WTC11 (cell line): ENCODE results near the gene FAM161A.

Source experiments
- CBFB ChIP-seq: sonication (generic); formaldehyde crosslinking; IDR thresholded peaks from 2 replicates; pipeline ENCODE4 v1.8.1; 2022; ENCODE audit warnings: mild to moderate bottlenecking, low read depth, missing genetic modification reagents
- CREM ChIP-seq: sonication (generic); formaldehyde crosslinking; IDR thresholded peaks from 2 replicates; pipeline ENCODE4 v1.8.1; 2022; ENCODE audit warnings: mild to moderate bottlenecking, missing genetic modification reagents, moderate library complexity
- CTCF ChIP-seq: fragments of 200-600 bp; IDR thresholded peaks from 2 replicates; pipeline ENCODE4 v1.8.0; 2022; ENCODE audit warnings: antibody characterized with exemption
- GTF2I ChIP-seq: fragments of 250-450 bp; sonication (Bioruptor Pico); conservative IDR thresholded peaks from 2 replicates; pipeline ENCODE4 v1.4.0; 2021; ENCODE audit warnings: mild to moderate bottlenecking
- KAT7 ChIP-seq: sonication (generic); formaldehyde crosslinking; IDR thresholded peaks from 2 replicates; pipeline ENCODE4 v1.8.1; 2023; ENCODE audit warnings: missing genetic modification reagents, mild to moderate bottlenecking, borderline replicate concordance
- NR2C2 ChIP-seq: sonication (generic); formaldehyde crosslinking; IDR thresholded peaks from 2 replicates; pipeline ENCODE4 v1.8.0; 2022; ENCODE audit warnings: mild to moderate bottlenecking, missing genetic modification reagents
- OVOL2 ChIP-seq: fragments of 250-450 bp; sonication (Bioruptor Pico); IDR thresholded peaks from 2 replicates; pipeline ENCODE4 v1.9.0; 2021; ENCODE audit warnings: mild to moderate bottlenecking, borderline replicate concordance
- ZSCAN18 ChIP-seq: fragments of 250-450 bp; sonication (Bioruptor Pico); IDR thresholded peaks from 2 replicates; pipeline ENCODE4 v2.1.2; 2022; ENCODE audit warnings: mild to moderate bottlenecking, moderate library complexity
- TF ChIP-seq, protein P1 (sequence below): sonication (generic); formaldehyde crosslinking; IDR thresholded peaks from 2 replicates; pipeline ENCODE4 v1.8.0; 2022; ENCODE audit warnings: mild to moderate bottlenecking, missing genetic modification reagents
- TF ChIP-seq, protein P2 (sequence below): sonication (generic); formaldehyde crosslinking; conservative IDR thresholded peaks from 2 replicates; pipeline ENCODE4 v1.8.1; 2023; ENCODE audit warnings: mild to moderate bottlenecking, low read depth, missing genetic modification reagents, moderate library complexity
- TF ChIP-seq, protein P3 (sequence below): sonication (generic); formaldehyde crosslinking; IDR thresholded peaks from 2 replicates; pipeline ENCODE4 v1.8.1; 2022; ENCODE audit warnings: mild to moderate bottlenecking, missing genetic modification reagents, moderate library complexity, borderline replicate concordance

GRCh38 chr2:61795408-61795807 is 58.5 kb downstream of the FAM161A start:
- TF ChIP-seq, protein P1, sequence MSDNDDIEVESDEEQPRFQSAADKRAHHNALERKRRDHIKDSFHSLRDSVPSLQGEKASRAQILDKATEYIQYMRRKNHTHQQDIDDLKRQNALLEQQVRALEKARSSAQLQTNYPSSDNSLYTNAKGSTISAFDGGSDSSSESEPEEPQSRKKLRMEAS (CRISPR knock-in tag), result no peak
- no peak for TF ChIP-seq CTCF
- TF ChIP-seq OVOL2 (CRISPR knock-in tag), result no peak
- no peak for TF ChIP-seq KAT7 (CRISPR knock-in tag)
- no peak for TF ChIP-seq CREM
- TF ChIP-seq CBFB, result no peak
- TF ChIP-seq, protein P2, sequence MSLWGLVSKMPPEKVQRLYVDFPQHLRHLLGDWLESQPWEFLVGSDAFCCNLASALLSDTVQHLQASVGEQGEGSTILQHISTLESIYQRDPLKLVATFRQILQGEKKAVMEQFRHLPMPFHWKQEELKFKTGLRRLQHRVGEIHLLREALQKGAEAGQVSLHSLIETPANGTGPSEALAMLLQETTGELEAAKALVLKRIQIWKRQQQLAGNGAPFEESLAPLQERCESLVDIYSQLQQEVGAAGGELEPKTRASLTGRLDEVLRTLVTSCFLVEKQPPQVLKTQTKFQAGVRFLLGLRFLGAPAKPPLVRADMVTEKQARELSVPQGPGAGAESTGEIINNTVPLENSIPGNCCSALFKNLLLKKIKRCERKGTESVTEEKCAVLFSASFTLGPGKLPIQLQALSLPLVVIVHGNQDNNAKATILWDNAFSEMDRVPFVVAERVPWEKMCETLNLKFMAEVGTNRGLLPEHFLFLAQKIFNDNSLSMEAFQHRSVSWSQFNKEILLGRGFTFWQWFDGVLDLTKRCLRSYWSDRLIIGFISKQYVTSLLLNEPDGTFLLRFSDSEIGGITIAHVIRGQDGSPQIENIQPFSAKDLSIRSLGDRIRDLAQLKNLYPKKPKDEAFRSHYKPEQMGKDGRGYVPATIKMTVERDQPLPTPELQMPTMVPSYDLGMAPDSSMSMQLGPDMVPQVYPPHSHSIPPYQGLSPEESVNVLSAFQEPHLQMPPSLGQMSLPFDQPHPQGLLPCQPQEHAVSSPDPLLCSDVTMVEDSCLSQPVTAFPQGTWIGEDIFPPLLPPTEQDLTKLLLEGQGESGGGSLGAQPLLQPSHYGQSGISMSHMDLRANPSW (CRISPR knock-in tag), result no peak
- no peak for TF ChIP-seq GTF2I (CRISPR knock-in tag)
- TF ChIP-seq ZSCAN18 (CRISPR knock-in tag), result no peak
- no peak for TF ChIP-seq NR2C2 (CRISPR knock-in tag)
- TF ChIP-seq, protein P3, sequence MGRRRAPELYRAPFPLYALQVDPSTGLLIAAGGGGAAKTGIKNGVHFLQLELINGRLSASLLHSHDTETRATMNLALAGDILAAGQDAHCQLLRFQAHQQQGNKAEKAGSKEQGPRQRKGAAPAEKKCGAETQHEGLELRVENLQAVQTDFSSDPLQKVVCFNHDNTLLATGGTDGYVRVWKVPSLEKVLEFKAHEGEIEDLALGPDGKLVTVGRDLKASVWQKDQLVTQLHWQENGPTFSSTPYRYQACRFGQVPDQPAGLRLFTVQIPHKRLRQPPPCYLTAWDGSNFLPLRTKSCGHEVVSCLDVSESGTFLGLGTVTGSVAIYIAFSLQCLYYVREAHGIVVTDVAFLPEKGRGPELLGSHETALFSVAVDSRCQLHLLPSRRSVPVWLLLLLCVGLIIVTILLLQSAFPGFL, result no peak
